DMS153 treated with DMSO at 0.1 percent for 48 hours (cell line): ENCODE data around the gene CD164L2.

Experiments used
- DNase-seq: peaks from one replicate; lab custom pipeline; 2025; ENCODE audit not compliant: unreplicated experiment; lab: John Stamatoyannopoulos, UW

The CD164L2 gene

GRCh38 chr1:27365372-27366112 is 17.6 kb downstream of the CD164L2 start:
- peak; percentile 85 for DNase-seq

GRCh38 chr1:27364696-27365371 is 18.3 kb downstream of the CD164L2 start:
- no peak for DNase-seq

GRCh38 chr1:27363766-27364695 is 19.1 kb downstream of the CD164L2 start:
- DNase-seq, result no peak

- DNase-seq, result no peak
These were observed 21.6 kb downstream of the CD164L2 start for GRCh38 chr1:27361553-27361952.

GRCh38 chr1:27361044-27361402 is 22.1 kb downstream of the CD164L2 start:
- DNase-seq, result no peak

GRCh38 chr1:27360159-27361043 is 22.7 kb downstream of the CD164L2 start:
- no peak for DNase-seq

- no peak for DNase-seq
These were observed 23.3 kb downstream of the CD164L2 start for GRCh38 chr1:27359822-27360158.

GRCh38 chr1:27358928-27359313 is 24.2 kb downstream of the CD164L2 start:
- DNase-seq, result no peak

- no peak for DNase-seq
These were observed 24.9 kb downstream of the CD164L2 start for GRCh38 chr1:27358038-27358927.

GRCh38 chr1:27357281-27358037 is 25.7 kb downstream of the CD164L2 start:
- DNase-seq, result peak; percentile 72

- no peak for DNase-seq
These were observed 26.4 kb downstream of the CD164L2 start for GRCh38 chr1:27356619-27357280.

GRCh38 chr1:27356277-27356618 is 26.9 kb downstream of the CD164L2 start:
- no peak for DNase-seq

- no peak for DNase-seq
These were observed 27.4 kb downstream of the CD164L2 start for GRCh38 chr1:27355683-27356082.

GRCh38 chr1:27353629-27354028 is 29.5 kb downstream of the CD164L2 start:
- DNase-seq, result no peak

- no peak for DNase-seq
These were observed 30.0 kb downstream of the CD164L2 start for GRCh38 chr1:27353166-27353565.

GRCh38 chr1:27351541-27352107 is 31.5 kb downstream of the CD164L2 start:
- DNase-seq, result peak; percentile 75

GRCh38 chr1:27350663-27351540 is 32.2 kb downstream of the CD164L2 start:
- DNase-seq, result peak; percentile 75
